ENCODE results near the gene PNPO.
"Not testable (repeated sequence)": the region's sequence is repeated elsewhere in the genome, so short reads cannot be mapped to it uniquely, and the experiment has no call there.

PNPO gene

DNA sequence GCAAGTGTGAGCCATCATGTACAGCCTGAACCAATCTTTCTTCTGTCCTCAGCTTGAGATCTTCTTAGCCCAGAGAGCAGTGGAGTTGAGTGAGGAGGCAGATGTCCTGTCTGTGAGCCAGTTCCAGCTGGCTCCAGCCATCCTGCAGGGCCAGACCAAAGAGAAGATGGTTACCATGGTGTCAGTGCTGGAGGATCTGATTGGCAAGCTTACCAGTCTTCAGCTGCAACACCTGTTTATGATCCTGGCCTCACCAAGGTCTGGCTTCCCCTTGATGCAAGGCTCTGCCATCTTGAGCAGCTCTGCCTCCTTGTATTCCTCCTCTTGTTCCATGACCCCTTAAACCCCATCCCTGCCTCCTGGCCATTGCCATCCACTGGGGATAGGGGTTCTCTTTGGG is 39.2 kb downstream of the PNPO start:
- no peak for DNase-seq

- no peak for DNase-seq
Observed at GRCh38 chr17:47981462-47981861, 40.1 kb downstream of the PNPO start.

DNA sequence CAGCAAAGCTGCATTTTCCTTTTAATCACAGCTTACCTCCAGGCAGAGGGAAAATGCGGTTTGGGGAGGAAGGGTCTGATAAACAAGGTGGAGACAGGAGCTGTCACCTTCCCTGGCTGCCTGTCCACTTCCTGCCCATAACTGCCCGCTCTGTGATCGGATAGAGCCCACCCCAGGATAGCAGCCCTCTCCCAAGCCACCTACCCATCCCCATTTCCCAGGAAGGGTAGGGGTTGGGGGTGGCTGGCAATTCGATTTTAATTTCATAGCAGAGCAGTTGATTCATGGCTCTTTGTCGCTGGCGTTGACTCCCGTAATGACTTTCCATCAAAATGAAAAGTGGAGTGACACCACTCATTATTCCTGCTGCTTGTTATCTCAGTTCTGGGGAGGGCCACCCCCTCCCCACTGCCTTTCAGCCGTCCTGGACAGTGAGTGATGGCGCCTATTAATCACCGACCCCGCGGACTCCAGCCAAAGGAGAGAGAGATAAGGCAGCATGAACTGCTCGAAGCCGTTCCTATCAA is 40.8 kb downstream of the PNPO start:
- no peak for DNase-seq

- DNase-seq: no peak
Observed at GRCh38 chr17:47982645-47983390, 41.4 kb downstream of the PNPO start.

- no peak for DNase-seq
Observed at GRCh38 chr17:47983492-47984223, 42.3 kb downstream of the PNPO start.

DNA sequence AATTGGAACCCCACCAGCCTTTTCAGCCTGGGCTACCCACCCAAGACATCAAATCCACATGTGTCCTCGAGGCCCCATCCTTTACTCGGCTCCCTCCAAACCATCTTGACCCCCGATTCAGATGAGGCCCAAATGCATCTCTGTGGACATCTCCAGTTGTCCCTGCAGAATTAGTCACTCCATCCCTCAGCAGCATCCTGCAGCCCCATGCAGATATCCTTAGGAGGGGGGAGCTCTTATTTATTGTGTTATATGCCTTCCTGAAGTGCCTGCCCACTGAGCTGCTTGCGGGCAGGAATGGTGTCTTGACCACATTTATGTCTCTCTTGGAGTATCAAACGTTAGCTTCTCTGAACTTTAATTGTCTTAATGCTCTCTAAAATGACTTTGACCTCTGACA is 45.1 kb downstream of the PNPO start:
- DNase-seq: no peak

GRCh38 chr17:47987240-47987835 is 46.0 kb downstream of the PNPO start:
- DNase-seq: peak; percentile 76

DNA sequence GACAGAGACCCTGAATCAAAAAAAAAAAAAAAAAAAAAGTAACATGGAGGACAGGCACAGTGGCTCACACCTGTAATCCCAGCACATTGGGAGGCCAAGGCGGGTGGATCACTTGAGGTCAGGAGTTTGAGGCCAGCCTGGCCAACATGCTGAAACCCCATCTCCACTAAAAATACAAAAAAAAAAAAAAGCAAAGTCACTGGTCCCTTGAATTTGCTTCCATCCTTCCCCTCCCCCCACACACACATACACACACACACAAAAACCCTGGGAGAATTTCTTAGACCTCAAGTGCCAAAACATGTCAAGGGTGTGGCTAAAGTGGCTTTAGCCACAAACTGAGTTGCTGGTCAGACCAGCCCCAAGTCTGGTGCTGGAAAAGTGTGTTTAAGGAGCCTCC is 47.1 kb downstream of the PNPO start:
- DNase-seq: not testable (repeated sequence)

- DNase-seq: no peak
Observed at GRCh38 chr17:47989159-47989558, 47.8 kb downstream of the PNPO start.

GRCh38 chr17:47989700-47990099 is 48.3 kb downstream of the PNPO start:
- DNase-seq: no peak

DNA sequence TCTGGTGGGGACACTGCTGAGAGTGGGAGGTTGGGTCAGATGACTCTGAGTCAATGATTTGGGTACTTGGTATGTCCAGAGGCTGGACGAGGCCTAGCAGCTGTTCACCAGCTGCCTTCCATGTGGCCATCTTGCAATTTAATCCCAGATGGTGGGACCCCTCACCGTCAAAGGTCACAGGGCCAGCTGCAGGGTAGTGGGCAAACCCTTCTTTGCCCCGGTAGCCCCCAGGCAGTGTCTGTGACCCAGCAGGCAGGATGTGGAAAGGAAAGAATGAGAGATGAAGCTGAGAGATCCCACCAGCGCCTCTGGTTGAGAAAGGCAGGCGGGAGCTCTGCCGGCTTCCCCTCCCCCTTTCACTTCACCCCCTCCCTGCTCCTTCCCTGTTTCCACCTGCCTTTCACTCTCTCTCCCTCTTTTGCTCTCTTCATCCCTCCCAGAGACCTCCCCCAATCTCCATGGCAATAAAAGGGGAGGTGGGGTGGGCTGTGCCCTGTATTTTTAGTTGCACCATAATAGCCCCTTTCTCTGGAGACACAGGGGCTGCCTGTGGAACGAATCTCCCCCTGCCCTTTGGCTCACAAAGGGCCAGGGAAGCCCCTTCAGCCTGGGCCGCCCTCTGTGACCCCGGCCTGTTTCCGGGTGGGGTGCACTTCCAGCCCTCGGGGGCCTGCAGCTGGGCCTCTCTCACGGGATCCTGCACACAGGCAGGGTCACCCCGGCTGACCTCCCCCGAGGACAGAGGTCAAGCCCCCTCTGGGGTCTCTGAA is 49.8 kb downstream of the PNPO start:
- DNase-seq: no peak

GRCh38 chr17:47992216-47992615 is 50.8 kb downstream of the PNPO start:
- no peak for DNase-seq

- no peak for DNase-seq
Observed at GRCh38 chr17:47993031-47993564, 51.7 kb downstream of the PNPO start.

DNA sequence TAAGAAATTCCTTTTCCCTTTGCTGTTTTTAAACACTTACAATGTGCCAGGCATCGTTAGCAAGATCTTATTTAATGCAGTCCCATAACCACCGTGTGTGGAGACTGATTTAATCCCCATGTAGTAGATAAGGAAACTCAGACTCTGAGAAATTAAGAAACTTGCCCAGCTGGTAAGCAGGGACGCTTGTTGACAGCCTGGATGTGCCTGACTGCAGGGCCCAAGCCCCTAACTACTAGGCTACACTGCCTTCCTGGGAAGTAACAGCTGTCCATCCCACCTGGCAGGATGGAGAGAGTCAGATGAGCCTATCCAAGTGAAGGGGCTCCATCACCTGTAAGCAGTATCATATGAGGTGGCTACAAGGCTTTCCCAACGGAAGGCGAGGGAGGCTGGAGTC is 52.6 kb downstream of the PNPO start:
- no peak for DNase-seq

DNA sequence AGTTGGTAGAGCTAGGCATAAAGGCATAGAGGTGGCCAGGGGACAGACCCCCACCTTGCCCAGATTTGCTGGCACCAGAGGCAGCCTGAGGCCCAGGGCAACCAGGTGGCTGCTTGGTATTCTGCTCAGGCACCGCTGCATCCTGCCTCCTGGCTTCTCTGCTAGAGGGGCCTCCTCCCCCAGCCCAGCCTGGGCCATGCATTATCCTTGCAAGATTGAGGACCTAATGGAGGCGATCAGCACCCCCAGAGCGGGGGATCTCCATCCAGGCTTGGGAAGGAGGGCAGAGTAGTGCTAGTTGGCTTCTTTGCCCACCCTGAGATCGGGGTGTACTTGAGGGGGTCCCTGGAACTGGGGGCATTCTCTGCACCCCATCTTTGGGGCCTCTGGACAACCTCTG is 53.4 kb downstream of the PNPO start:
- DNase-seq: no peak

GRCh38 chr17:47995241-47995935 is 54.0 kb downstream of the PNPO start:
- DNase-seq: no peak

DNA sequence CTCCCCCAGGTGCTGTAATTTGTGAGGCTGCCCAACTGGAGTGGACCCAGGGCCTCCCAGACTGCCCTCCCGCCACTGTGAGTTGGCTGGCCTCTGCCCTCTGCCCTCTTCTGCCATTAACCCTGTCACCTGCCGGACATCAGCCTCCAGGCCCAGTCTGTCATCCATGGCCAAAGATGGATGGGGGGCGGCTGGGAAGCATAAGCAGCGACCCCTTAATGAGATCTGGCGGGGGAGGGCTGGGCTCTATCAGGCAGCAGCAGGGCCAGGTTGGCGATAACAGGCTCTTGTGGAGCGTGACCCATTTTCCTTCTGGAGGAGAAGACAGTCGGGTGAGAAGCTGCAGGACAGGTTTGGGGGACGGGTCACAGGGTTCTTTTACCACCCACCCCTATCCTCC is 54.8 kb downstream of the PNPO start:
- no peak for DNase-seq

DNA sequence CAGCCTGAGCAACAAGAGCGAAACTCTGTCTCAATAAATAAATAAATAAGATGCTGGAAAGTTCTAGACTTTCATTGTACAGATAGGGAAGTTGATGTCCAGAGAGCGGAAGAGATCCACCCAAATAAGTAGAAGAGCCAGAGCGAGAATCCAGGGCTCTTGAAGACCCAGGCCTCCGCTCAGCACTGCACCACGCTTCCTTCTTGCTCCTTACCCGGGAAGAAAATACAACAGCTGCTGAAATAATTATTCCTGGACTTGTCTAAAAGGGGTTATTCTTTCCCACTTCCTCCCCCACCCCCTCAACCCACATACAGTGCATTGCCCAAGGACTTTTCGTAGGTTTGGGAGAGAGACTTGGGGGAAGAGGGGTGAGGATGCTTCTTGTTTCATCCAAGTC is 56.2 kb downstream of the PNPO start:
- DNase-seq: no peak

DNA sequence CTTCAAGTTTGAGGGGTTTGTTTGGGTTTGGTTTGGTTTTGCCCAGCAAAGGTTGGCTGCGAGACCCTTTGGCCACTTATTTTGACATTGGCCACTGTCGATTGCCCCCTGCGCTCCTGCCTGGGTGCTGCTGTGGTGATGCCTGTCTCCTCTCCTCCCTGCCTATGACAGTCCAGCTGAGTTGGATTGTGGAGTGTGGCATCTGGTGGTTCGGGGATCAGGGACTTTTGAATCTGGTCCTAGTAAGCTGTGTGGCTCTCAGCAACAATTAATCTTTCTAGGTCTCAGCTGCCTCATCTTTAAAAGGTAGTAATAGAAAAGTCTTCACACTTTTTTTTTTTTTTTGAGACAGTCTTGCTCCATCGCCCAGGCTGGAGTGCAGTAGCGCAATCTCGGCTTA is 56.7 kb downstream of the PNPO start:
- no peak for DNase-seq
